ENCODE results near the gene BCAR1.
"Not testable (repeated sequence)": the region's sequence is repeated elsewhere in the genome, so short reads cannot be mapped to it uniquely, and the experiment has no call there.

BCAR1 gene

GRCh38 chr16:75254359-75254837, 3.0 kb upstream of the BCAR1 start:
- DNase-seq = no peak

- DNase-seq = no peak
Measured at GRCh38 chr16:75252946-75253911, 1.8 kb upstream of the BCAR1 start.

DNA sequence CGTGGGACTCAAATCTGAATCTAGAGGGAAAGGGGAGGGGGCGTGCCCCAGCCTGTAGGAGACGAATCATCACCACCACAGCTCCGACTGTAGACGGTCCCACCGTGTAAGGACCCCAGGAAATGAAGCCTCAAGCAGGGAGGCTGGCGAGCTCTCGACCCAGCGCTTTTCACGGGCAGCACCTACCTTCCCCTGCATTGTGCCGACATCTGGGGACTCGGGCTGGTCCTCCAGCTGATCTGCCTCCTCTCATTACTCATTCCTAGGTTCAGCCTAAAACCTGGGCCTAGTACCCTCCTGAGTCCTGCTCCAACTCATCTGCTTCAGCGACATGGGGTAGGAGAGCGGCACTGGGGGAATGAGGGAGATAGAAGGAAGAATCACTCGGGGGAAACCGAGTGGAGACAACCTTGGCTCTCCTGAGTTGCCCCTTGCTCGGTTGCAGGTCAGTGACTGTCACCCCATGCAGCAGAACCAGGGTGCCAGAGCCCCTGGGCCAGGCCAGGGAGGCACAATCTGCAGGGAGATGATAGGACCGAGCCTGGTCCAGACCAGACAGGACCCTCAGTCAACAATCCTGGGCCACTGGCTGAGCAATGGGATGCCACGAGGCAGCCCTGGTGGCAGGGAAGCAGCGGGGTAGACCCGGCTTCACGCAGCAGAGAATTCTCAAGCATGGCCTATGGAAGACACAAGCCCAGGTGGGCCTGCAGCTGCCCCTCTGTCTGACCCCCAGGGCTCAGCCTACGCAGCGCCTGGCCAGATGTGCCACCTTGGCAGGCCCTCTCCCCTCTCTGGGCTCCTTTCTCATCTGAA, 833 bp upstream of the BCAR1 start:
- no peak for DNase-seq

- no peak for DNase-seq
Measured at GRCh38 chr16:75250809-75251279, 580 bp downstream of the BCAR1 start.

DNA sequence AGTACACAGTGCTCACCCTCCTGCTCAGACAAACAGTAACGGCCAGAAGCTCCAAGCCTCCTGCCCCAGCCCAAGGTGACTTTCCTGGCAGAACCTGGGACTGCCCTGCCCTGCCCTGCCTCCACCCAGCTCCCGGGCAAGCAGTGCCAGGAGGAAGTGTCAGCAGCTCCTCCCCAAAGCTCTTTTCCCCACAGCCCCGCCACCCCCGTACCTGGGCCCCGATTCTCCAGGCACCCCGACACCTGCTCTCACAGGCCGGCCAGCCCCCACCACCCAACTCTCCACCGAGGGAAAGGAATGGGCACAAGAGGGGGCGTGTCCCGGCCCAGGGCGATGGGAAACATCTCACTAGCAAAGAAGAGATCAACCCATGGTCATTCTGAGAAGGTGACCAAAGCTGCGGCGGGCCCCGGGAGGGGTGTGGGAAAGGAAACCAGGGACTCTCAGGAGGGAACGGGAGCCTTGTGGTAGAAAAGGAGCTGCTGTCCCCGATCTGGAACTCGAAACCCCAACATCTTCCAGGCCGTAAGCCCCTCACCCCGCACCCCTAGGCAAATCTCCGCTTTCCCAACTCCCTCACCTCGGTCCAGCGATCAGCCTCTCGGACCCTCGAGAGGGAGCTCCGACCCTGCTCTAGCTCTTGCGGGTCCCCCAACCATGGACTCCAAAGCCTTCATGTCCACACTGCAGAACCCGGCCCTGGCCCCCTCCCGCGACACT, 1.2 kb downstream of the BCAR1 start:
- DNase-seq = no peak

DNA sequence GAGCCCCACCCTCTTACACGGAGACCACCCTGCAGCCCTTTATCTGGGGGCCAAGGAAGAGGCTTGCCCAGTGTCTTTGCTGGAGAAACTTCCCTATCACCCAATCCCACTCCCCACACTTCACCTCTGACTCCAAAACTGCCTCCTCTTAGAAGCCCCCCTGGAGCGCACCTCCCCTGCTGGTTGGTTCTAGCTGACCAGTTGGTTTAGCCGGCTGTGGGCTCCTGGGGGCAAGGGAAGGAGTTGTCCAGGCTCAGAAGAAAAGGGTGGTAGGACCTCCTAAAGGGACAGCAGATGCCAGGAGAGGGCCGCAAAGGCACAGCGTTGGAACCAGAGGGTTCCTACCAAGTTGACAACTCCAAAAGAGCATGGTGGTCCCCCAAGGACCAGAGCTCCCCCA, 2.0 kb downstream of the BCAR1 start:
- no peak for DNase-seq

GRCh38 chr16:75248536-75249380, 2.7 kb downstream of the BCAR1 start:
- no peak for DNase-seq

GRCh38 chr16:75248142-75248535, 3.3 kb downstream of the BCAR1 start:
- no peak for DNase-seq

- no peak for DNase-seq
Measured at GRCh38 chr16:75247249-75247648, 4.2 kb downstream of the BCAR1 start.

DNA sequence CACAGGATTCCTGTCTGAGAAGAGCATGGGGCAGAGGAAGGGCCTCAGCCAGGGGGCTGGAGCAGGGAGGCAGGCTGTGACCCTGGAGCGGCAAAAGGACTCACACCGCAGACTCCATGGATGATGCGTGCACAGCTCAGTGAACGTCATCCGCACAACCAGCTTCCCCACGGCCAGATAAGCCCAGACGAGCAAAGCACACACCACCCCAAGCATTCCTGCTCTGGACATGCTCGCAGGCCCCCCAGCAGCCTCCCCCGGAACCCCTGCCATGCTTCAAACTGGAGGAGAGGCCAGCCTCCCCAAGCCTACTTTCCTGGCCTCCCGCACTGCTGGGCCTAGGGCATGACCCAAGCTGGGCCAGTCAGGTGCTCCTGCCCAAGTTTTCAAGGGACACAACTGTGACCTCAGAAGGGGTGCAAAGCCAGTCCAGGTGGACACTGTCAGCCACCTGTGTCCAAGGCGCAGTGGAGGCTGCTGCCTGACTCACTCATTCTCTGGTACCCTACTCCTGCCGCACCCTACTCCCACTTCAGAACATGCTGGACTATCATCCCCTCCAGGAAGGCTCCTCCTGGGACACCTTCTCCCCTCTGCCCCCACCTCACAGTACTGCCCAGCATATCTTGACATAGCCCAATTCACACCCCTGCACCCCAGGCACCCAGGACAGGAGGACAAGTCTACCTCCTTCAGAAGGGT, 4.8 kb downstream of the BCAR1 start:
- no peak for DNase-seq

DNA sequence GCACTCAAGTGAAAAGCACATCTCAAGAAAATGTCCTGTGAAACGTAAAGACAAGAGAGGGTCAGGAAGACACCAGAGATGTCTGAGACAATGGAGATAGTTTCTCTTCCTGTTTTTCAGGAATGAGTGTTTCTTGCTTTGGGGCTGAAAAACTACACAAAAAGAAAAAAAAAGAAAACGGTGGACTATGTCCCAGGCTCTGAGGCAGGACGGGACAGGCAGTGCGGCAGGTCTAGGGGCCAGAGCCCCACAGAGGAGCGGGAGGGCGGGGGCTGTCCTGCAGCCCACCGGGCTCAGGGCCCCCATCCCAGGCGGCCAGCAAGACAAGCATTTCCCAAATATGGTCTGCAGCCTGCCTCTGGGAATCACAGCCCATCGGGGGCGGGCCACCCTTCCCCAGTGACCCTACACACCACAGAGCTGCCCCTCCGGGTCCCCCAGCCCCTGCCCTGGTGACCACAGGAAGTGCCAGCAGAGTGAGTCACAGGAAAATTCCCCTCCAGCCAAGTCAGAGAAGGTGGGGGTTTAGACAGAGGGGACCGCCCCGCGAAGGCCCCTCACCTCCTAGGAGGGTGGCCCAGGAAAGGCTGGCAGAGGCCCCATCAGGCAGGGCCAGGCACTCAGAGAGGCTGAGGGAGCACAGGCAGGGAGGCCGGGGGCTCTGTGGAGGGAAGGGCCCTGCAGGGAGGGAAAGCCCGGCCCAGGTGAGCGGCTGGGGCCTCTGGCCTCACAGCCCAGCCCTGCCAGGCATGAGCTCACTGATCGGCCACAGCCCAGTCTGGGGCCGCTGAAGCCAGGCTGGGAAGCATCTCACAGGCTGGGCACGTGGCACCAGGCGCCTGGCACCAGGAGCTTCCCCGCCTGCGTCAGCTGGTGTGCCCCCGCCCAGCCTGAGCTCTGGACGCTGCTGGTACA, 6.3 kb downstream of the BCAR1 start:
- no peak for DNase-seq

- no peak for DNase-seq
Measured at GRCh38 chr16:75244225-75244809, 7.1 kb downstream of the BCAR1 start.

GRCh38 chr16:75243667-75244224, 7.7 kb downstream of the BCAR1 start:
- no peak for DNase-seq

- not testable (repeated sequence) for DNase-seq
Measured at GRCh38 chr16:75242436-75243078, 8.9 kb downstream of the BCAR1 start.

DNA sequence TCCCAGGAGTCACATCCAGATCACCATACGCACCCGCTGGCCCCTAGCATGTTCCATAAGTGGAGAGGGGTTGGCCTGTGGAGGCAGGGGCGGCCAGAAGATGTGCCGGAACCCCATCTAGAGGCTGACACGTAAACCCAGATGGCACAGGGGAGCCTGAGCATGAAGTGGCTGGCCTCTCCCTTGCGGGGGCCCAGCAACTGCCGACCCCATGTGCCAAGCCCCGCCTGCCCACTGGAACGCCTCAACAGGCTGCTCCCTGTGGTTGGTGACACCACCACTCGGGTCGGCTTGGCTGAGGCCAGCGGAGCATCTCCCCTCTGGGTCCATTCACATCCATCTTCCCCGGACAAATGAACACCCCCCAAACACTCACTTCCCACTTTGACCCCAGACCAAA, 9.5 kb downstream of the BCAR1 start:
- DNase-seq = no peak

DNA sequence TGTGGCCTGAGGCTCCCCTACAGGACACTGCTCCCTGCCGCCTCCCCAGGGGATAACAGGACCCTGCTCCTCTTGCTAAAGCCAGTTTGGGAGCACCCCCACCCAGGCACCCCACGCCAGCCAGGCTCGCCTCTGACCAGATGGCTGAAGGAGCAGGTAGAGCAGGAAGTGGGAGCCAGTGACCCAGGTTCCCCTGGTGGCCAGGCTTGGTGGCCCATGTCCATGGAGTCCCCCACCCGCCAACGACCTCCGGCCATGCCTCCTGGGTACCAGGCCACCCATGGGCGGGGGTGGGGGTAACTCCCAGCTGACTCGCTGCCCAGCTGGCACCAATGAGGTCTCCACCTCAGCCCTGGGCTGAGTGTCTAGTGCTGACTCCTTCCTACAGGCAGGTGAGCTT, 10.0 kb downstream of the BCAR1 start:
- no peak for DNase-seq

DNA sequence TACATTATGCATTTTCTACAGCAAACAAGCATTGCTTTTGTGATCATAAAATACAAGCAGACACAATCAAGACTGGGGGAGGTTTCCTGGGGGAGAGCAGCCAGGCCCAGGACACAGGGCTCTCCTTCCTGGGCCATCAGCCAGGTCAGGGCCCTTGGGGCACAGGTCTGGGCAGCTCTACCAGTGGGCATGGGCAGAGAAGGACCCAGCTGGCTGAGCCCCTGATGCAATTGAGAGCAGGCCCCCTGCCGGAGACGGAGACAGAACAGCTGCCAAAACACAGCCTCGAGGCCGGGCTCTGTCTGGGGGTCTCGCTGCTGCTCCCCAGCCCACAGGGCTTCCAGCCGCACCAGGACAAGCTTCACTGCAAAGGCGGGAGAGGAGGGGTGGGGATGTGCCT, 10.8 kb downstream of the BCAR1 start:
- not testable (repeated sequence) for DNase-seq

DNA sequence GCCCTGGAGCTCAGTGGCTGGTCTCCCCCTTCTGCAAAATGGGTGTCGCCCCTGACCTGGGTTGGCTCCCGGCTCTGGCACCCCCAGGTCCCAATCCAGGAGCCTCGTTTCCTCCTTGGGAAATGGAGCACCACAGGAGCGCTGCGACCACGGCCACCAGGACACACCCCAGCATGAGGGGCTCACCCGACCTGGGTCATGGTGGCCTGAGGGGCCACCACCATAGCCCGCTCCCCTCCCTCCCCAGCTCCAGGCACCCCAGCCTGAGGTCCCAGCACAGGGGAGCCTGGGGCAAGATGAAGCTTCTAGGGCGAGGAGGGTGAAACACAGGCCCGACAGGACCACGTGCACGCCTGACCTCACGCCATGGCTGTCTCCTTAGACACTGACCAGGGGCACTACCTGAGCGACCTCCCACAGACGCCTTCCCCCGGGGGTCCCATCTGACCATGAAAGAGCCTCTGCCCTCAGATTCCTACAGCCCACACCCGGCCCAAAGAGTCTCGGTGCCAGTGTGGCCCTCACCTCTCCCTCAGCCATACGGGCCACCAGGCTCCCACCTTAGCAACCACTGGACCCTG, 11.8 kb downstream of the BCAR1 start:
- no peak for DNase-seq
